GM12864 (cell line): ENCODE results near the gene ASF1B.
A peak's percentile ranks its signal among the peaks of the same experiment; 100 is the strongest.

Source experiments
- DNase-seq: peaks from one replicate; pipeline ENCODE4 v3.0.0-alpha.2; 2011; ENCODE audit warnings: low read depth
- H3K4me3 ChIP-seq: 2 replicates; pipeline ENCODE4 v1.5.1; 2011; ENCODE audit warnings: mild to moderate bottlenecking, low read depth, low read length, control low read depth
- TF ChIP-seq, protein P1 (sequence below): IDR thresholded peaks from 2 replicates; pipeline ENCODE4 v1.5.1; 2011; ENCODE audit warnings: low read depth, mild to moderate bottlenecking, moderate library complexity, low read length, control low read depth, inconsistent platforms; ENCODE audit errors: missing control alignments

The ASF1B gene

DNA sequence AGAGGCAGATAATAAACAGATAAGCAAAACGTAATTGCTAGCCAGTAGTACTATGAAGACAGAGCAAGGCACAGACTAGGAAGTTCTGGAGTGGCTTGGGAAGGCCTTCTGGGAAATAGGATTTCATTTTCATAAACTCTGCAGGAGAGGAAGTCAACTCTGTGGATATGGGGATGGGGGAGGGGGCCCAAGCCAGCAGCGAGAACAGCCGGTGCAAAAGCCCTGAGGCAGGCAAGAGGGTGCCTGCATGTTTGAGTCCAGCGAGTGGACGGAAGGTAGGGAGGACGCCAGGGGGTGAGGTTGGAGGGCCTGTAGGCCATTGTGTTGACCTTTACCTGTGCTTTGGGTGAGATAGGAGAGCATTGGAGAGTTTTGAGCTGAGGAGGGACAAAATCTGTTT is 9.0 kb upstream of the ASF1B start:
- TF ChIP-seq, protein P1, sequence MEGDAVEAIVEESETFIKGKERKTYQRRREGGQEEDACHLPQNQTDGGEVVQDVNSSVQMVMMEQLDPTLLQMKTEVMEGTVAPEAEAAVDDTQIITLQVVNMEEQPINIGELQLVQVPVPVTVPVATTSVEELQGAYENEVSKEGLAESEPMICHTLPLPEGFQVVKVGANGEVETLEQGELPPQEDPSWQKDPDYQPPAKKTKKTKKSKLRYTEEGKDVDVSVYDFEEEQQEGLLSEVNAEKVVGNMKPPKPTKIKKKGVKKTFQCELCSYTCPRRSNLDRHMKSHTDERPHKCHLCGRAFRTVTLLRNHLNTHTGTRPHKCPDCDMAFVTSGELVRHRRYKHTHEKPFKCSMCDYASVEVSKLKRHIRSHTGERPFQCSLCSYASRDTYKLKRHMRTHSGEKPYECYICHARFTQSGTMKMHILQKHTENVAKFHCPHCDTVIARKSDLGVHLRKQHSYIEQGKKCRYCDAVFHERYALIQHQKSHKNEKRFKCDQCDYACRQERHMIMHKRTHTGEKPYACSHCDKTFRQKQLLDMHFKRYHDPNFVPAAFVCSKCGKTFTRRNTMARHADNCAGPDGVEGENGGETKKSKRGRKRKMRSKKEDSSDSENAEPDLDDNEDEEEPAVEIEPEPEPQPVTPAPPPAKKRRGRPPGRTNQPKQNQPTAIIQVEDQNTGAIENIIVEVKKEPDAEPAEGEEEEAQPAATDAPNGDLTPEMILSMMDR = no peak
- H3K4me3 ChIP-seq = no peak overlapping the region
- DNase-seq = no peak

DNA sequence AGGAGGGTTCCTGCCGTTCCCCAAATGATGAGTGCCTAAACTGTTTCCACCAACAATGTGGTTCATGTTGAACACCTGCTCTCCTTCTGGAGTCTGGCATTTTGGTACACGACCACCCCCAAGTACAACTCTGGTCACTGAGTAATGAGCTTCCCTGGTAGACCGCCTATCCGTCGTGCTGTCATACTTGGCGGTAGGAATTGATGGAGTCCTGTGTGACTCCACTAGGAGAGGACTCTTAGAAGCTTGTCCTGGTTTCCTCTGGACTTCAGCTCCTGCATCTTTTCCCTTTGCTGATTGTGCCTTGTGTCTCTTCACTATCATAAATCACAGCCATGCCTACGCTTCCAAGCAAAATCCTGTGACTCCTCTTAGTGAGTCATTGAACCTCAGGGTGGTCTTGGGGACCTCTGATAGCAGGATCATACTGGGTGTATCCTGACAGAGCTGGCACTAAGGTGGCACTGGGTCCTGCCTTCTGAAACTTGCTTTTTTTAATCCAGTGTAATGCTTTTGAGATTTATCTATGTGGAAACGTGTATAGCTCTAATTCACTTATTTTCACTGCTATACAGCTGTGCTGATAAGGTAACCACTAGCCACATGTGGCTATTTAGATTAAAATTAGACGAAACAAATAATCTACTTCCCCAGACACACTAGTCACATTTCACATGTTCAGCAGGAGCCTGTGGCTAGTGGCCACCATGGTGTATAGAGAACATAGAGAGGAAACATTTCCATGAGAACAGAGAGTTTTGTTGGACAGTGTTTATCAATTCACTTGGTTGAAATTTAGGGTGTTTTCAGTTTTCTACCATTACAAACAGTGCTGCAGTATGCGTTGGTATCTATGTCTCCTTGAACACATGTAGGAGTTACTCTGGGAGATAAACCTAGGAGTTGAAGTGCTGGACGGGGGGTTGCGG is 6.1 kb upstream of the ASF1B start:
- TF ChIP-seq, protein P1 = no peak
- H3K4me3 ChIP-seq = no peak overlapping the region
- no peak for DNase-seq

DNA sequence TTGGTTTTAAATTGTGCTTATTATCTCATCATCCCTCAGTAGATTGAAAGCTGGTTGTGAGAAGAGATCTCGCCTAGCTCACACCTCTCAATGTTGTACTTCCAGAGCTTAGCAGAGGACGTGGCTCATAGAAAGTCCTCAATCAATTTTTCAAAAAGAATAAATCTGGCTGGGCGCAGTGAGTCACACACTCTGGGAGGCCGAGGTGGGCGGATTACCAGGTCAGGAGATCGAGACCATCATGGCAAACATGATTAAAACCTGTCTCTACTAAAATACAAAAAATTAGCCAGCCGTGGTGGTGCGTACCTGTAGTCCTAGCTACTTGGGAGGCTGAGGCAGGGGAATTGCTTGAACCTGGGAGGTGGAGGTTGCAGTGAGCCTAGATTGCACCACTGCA is 4.7 kb upstream of the ASF1B start:
- TF ChIP-seq, protein P1 = no peak
- DNase-seq = no peak
- H3K4me3 ChIP-seq = no peak overlapping the region

DNA sequence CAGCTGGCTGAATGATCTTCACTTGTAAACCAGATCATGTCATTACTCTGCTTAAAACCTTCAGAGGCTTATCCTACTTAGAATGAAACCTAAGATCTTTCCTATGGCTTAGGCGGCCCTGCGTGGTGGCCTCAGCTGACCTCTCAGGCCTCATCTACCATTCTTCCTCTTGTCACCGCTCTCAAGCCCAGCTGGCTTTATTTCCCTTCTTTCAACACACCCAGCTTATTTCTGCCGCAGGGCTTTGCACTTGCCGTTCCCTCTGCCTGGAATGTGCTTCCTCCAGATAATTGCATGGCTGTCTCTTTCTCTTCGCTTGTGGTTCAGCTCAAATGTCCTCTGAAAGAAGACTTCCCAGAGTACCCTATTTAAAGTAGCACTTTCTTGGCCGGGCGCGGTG is 3.6 kb upstream of the ASF1B start:
- no peak for DNase-seq
- TF ChIP-seq, protein P1 = no peak
- H3K4me3 ChIP-seq = no peak overlapping the region

DNA sequence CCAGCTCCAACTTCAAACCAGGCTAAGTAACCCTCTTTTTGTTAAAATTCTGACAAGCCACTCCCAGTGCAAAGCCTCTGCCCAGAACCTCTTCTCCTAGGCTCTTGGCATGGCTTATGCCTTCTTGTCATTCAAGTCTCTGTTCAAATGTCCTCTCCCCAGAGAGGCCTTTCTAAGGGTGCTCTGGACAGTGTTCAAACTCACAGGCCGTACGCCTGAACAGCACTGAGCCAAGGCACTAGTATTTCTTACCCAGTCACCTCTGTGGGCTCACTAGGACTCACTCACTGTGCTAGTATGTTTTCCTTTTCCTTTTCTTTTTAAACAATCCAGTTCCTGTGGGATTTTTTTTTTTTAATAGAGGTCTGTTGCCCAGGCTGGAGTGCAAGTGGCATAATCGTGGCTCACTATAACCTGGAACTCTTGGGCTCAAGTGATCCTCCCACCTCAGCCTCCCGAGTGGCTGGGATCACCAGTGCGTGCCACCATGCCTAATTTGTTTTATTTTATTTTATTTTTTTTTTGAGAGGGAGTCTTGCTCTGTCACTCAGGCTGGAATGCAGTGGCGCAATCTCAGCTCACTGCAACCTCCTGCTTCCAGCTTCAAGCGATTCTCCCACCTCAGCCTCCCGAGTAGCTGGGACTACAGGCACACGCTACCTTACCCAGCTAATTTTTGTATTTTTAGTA is 2.3 kb upstream of the ASF1B start:
- no peak for DNase-seq
- no peak overlapping the region for H3K4me3 ChIP-seq

DNA sequence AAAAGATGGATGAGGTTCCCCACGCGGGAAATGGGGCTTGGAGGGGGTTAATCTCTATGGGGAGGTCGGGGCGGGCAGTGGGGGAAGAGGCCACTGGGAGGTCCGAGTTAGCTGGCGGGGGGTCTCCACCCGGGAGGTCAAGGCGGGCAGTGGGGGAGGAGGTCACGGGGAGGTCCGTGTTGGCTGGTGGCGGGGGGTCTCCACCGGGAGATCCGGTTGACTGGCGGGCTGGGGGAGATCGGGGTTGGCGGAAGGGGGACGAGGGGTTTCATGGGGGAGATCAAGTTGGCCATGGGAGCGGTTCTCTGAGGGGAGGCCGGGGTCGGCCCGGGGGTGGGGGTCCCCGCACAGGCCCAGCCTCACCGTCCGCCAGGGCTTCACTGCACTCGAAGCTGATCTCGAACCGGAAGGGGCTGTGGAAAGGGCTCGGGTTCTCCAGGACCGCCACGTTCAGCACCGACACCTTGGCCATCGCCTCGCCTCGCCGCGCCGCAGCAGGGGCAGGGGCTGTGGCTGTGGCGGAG is 342 bp downstream of the ASF1B start:
- peak overlapping the region; percentile 97 for H3K4me3 ChIP-seq
- no peak for DNase-seq
- TF ChIP-seq, protein P1 = no peak

More for the DNA sequence above, 2.3 kb upstream of the ASF1B start:
- TF ChIP-seq, protein P1 = no peak
